Neural cell (in vitro differentiated cells): Measurements from ENCODE around the gene PSME3IP1. TPM values are rescaled to one million over a fixed set of nuclear protein-coding genes. Genes with fewer than 3 reads are reported as not detected.

Experiments used
- H2AFZ ChIP-seq: fragments of 200-600, 300-800 bp; sonication (generic), shearing (Covaris generic); 2 replicates; pipeline ENCODE4 v1.6.0; 2014; ENCODE audit warnings: low read depth, mild to moderate bottlenecking, antibody characterized with exemption, low read length, moderate library complexity
- H3F3A ChIP-seq: fragments of 200-600 bp; shearing (Covaris generic); 2 replicates; pipeline ENCODE4 v1.6.1; 2016; ENCODE audit warnings: mild to moderate bottlenecking, moderate library complexity, mixed read lengths, antibody characterized with exemption, low read length; ENCODE audit not compliant: insufficient read depth, poor library complexity, severe bottlenecking
- H3K27ac ChIP-seq: fragments of 200-600, 300-800 bp; sonication (generic), shearing (Covaris generic); 2 replicates; pipeline ENCODE4 v1.5.1; 2014; ENCODE audit warnings: mild to moderate bottlenecking, low read length, moderate library complexity
- H3K27me3 ChIP-seq: fragments of 300-800, 200-600 bp; sonication (generic), shearing (Covaris generic); 2 replicates; pipeline ENCODE4 v1.6.0; 2014; ENCODE audit warnings: mild to moderate bottlenecking, low read depth, low read length, moderate library complexity; ENCODE audit not compliant: insufficient read depth
- H3K36me3 ChIP-seq: fragments of 300-800, 200-600 bp; sonication (generic), shearing (Covaris generic); 2 replicates; pipeline ENCODE4 v1.5.1; 2014; ENCODE audit warnings: mild to moderate bottlenecking, antibody characterized with exemption, low read length, moderate library complexity; ENCODE audit not compliant: insufficient read depth
- H3K4me2 ChIP-seq: fragments of 300-800, 200-600 bp; sonication (generic), shearing (Covaris generic); 2 replicates; pipeline ENCODE4 v1.6.0; 2014; ENCODE audit warnings: mild to moderate bottlenecking, low read length
- H3K4me3 ChIP-seq: fragments of 300-800, 200-600 bp; sonication (generic), shearing (Covaris generic); 2 replicates; pipeline ENCODE4 v1.5.1; 2014; ENCODE audit warnings: mild to moderate bottlenecking, low read length, moderate library complexity
- H3K79me2 ChIP-seq: fragments of 200-600 bp; shearing (Covaris generic); replicated peaks from 2 replicates; pipeline ENCODE4 v1.6.0; 2014; ENCODE audit warnings: mild to moderate bottlenecking, low read length, moderate library complexity; ENCODE audit not compliant: insufficient read depth
- H3K9ac ChIP-seq: fragments of 300-800, 200-600 bp; sonication (generic), shearing (Covaris generic); 2 replicates; pipeline ENCODE4 v1.6.1; 2016; ENCODE audit warnings: mild to moderate bottlenecking, low read length, mixed read lengths
- H3K9me2 ChIP-seq: fragments of 200-600 bp; shearing (Covaris generic); 2 replicates; pipeline ENCODE4 v1.6.1; 2016; ENCODE audit warnings: mild to moderate bottlenecking, low read length, mixed read lengths; ENCODE audit not compliant: insufficient read depth
- H3K9me3 ChIP-seq: fragments of 200-600, 300-800 bp; sonication (generic), shearing (Covaris generic); 2 replicates; pipeline ENCODE4 v1.6.1; 2016; ENCODE audit warnings: mild to moderate bottlenecking, mixed run types, low read length, moderate library complexity, mixed read lengths
- H4K20me1 ChIP-seq: fragments of 200-600 bp; shearing (Covaris generic); 2 replicates; pipeline ENCODE4 v1.6.1; 2016; ENCODE audit warnings: mild to moderate bottlenecking, mixed run types; ENCODE audit not compliant: insufficient read depth
- EP300 ChIP-seq: fragments of 450-650 bp; conservative IDR thresholded peaks from 2 replicates; pipeline ENCODE4 v1.6.1; 2014; ENCODE audit warnings: antibody characterized with exemption, mild to moderate bottlenecking, moderate library complexity; ENCODE audit not compliant: poor library complexity, severe bottlenecking
- EZH2 ChIP-seq: fragments of 200-600, 300-800 bp; shearing (Covaris generic), sonication (generic); IDR thresholded peaks from 2 replicates; pipeline ENCODE4 v1.6.1; 2014; ENCODE audit warnings: antibody characterized with exemption, low read length, borderline replicate concordance, mild to moderate bottlenecking; ENCODE audit not compliant: insufficient read depth, poor library complexity, severe bottlenecking
- MXI1 ChIP-seq: fragments of 450-650 bp; conservative IDR thresholded peaks from 2 replicates; pipeline ENCODE4 v1.6.1; 2014; ENCODE audit warnings: antibody characterized with exemption, mild to moderate bottlenecking; ENCODE audit not compliant: poor library complexity, severe bottlenecking
- POLR2AphosphoS5 ChIP-seq: IDR thresholded peaks from 2 replicates; pipeline ENCODE4 v1.6.1; 2012
- RAD21 ChIP-seq: fragments of 450-650 bp; conservative IDR thresholded peaks from 2 replicates; pipeline ENCODE4 v1.6.1; 2014; ENCODE audit warnings: antibody characterized with exemption, mild to moderate bottlenecking, moderate library complexity
- SMC3 ChIP-seq: fragments of 450-650 bp; conservative IDR thresholded peaks from 2 replicates; pipeline ENCODE4 v1.6.1; 2014; ENCODE audit warnings: antibody characterized with exemption, mild to moderate bottlenecking, moderate library complexity; ENCODE audit not compliant: poor library complexity
- TAF1 ChIP-seq: IDR thresholded peaks from 2 replicates; pipeline ENCODE4 v1.6.1; 2012; ENCODE audit warnings: low read depth
- polyA plus RNA-seq: library from polyadenylated mRNA; depleted of rRNA; stranded (reverse); fragments of >200 nt; gene quantifications from 2 replicates; pipeline ENCODE4 v1.2.3, GENCODE V29; 2014
- TF ChIP-seq, protein P1 (sequence below): fragments of 450-650 bp; IDR thresholded peaks from 2 replicates; pipeline ENCODE4 v1.5.1; 2014; ENCODE audit warnings: antibody characterized with exemption, mild to moderate bottlenecking, moderate library complexity; ENCODE audit not compliant: poor library complexity, severe bottlenecking
- TF ChIP-seq, protein P2 (sequence below): IDR thresholded peaks from 2 replicates; pipeline ENCODE4 v1.6.1; 2012; ENCODE audit warnings: borderline replicate concordance

The PSME3IP1 gene
- polyA plus RNA-seq, 1 donor from 2014 or later = 167 TPM

GRCh38 chr16:57125969-57126368 is 59.9 kb downstream of the PSME3IP1 start:
- Histone ChIP-seq H3K36me3 (no peaks in the 10 kb centered on the region), H3K4me2 (no peak overlapping the region), H3K9ac (no peak overlapping the region), H4K20me1 (no peaks in the 10 kb centered on the region), H3K9me3 (no peaks in the 10 kb centered on the region), H3K27ac (no peak overlapping the region), H3K9me2 (no peaks in the 10 kb centered on the region), H2AFZ (no peak overlapping the region), H3K79me2 (no peaks in the 10 kb centered on the region), H3K27me3 (no peaks in the 10 kb centered on the region), H3K4me3 (no peak overlapping the region), H3F3A (no peaks in the 10 kb centered on the region)
- TF ChIP-seq SMC3 = no peak
- TF ChIP-seq, protein P1, sequence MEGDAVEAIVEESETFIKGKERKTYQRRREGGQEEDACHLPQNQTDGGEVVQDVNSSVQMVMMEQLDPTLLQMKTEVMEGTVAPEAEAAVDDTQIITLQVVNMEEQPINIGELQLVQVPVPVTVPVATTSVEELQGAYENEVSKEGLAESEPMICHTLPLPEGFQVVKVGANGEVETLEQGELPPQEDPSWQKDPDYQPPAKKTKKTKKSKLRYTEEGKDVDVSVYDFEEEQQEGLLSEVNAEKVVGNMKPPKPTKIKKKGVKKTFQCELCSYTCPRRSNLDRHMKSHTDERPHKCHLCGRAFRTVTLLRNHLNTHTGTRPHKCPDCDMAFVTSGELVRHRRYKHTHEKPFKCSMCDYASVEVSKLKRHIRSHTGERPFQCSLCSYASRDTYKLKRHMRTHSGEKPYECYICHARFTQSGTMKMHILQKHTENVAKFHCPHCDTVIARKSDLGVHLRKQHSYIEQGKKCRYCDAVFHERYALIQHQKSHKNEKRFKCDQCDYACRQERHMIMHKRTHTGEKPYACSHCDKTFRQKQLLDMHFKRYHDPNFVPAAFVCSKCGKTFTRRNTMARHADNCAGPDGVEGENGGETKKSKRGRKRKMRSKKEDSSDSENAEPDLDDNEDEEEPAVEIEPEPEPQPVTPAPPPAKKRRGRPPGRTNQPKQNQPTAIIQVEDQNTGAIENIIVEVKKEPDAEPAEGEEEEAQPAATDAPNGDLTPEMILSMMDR = no peak
- TF ChIP-seq POLR2AphosphoS5 = no peak
- TF ChIP-seq TAF1 = no peak
- TF ChIP-seq EP300 = no peak

GRCh38 chr16:57125376-57125775 is 60.5 kb downstream of the PSME3IP1 start:
- Histone ChIP-seq H4K20me1 (no peaks in the 10 kb centered on the region), H3K9me3 (no peaks in the 10 kb centered on the region), H3K27ac (no peak overlapping the region), H3K9ac (no peak overlapping the region), H3K79me2 (no peaks in the 10 kb centered on the region), H3K27me3 (no peaks in the 10 kb centered on the region), H2AFZ (no peak overlapping the region), H3K9me2 (no peaks in the 10 kb centered on the region), H3K36me3 (no peaks in the 10 kb centered on the region), H3K4me2 (no peak overlapping the region), H3F3A (no peaks in the 10 kb centered on the region), H3K4me3 (no peak overlapping the region)
- TF ChIP-seq POLR2AphosphoS5 = no peak
- TF ChIP-seq RAD21 = no peak

GRCh38 chr16:57123974-57124674 is 61.7 kb downstream of the PSME3IP1 start:
- Histone ChIP-seq H3K4me2 (no peak overlapping the region), H3K4me3 (no peak overlapping the region), H3K27me3 (no peaks in the 10 kb centered on the region), H3K27ac (no peak overlapping the region), H4K20me1 (no peaks in the 10 kb centered on the region), H3K36me3 (no peaks in the 10 kb centered on the region), H3F3A (no peaks in the 10 kb centered on the region), H2AFZ (no peak overlapping the region), H3K9me3 (no peaks in the 10 kb centered on the region), H3K79me2 (no peaks in the 10 kb centered on the region), H3K9me2 (no peaks in the 10 kb centered on the region), H3K9ac (no peak overlapping the region)
- TF ChIP-seq SMC3 (no peak), MXI1 (no peak), POLR2AphosphoS5 (no peak), TAF1 (no peak), EZH2 (no peak), RAD21 (no peak), EP300 (no peak)
- TF ChIP-seq, protein P2, sequence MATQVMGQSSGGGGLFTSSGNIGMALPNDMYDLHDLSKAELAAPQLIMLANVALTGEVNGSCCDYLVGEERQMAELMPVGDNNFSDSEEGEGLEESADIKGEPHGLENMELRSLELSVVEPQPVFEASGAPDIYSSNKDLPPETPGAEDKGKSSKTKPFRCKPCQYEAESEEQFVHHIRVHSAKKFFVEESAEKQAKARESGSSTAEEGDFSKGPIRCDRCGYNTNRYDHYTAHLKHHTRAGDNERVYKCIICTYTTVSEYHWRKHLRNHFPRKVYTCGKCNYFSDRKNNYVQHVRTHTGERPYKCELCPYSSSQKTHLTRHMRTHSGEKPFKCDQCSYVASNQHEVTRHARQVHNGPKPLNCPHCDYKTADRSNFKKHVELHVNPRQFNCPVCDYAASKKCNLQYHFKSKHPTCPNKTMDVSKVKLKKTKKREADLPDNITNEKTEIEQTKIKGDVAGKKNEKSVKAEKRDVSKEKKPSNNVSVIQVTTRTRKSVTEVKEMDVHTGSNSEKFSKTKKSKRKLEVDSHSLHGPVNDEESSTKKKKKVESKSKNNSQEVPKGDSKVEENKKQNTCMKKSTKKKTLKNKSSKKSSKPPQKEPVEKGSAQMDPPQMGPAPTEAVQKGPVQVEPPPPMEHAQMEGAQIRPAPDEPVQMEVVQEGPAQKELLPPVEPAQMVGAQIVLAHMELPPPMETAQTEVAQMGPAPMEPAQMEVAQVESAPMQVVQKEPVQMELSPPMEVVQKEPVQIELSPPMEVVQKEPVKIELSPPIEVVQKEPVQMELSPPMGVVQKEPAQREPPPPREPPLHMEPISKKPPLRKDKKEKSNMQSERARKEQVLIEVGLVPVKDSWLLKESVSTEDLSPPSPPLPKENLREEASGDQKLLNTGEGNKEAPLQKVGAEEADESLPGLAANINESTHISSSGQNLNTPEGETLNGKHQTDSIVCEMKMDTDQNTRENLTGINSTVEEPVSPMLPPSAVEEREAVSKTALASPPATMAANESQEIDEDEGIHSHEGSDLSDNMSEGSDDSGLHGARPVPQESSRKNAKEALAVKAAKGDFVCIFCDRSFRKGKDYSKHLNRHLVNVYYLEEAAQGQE = no peak
- TF ChIP-seq, protein P1 = no peak
